22Rv1 (cell line): ENCODE measurements around the gene CCDC116.
"Not testable (repeated sequence)": the region's sequence is repeated elsewhere in the genome, so short reads cannot be mapped to it uniquely, and the experiment has no call there.

Experiments
- CTCF ChIP-seq: fragments of 450-650 bp; IDR thresholded peaks from 2 replicates; pipeline ENCODE4 v1.5.1; 2017; ENCODE audit warnings: mild to moderate bottlenecking
- ZFX ChIP-seq: fragments of 450-650 bp; IDR thresholded peaks from 2 replicates; pipeline ENCODE4 v1.6.1; 2017; ENCODE audit warnings: antibody characterized with exemption, borderline replicate concordance

GRCh38 chr22:21645513-21645912 is 13.0 kb downstream of the CCDC116 start:
- not testable (repeated sequence) for TF ChIP-seq CTCF, ZFX
